Mucosa of descending colon (tissue), 3 donors: ENCODE data around the gene ANXA4. TPM values are rescaled to one million over a fixed set of nuclear protein-coding genes. Genes with fewer than 3 reads are reported as not detected.

Experiments used
- ATAC-seq: fragments of 200-7000 bp; cut with Tn5 transposase; one replicate; pipeline ENCODE4 v1.9.1; 2020; ENCODE audit warnings: mild to moderate bottlenecking, moderate library complexity
- DNase-seq, 3 donors: peaks; one replicate each; pipeline ENCODE4 v3.0.0-alpha.2; 2020
- H3K36me3 ChIP-seq: fragments of 200-600 bp; one replicate; pipeline ENCODE4 v1.8.0; 2021; ENCODE audit warnings: low read depth, mild to moderate bottlenecking
- H3K4me1 ChIP-seq: fragments of 200-600 bp; one replicate; pipeline ENCODE4 v1.8.0; 2021; ENCODE audit warnings: low read depth, mild to moderate bottlenecking
- H3K4me3 ChIP-seq: fragments of 200-600 bp; one replicate; pipeline ENCODE4 v1.8.0; 2021; ENCODE audit warnings: mild to moderate bottlenecking
- H3K9me3 ChIP-seq: fragments of 200-600 bp; one replicate; pipeline ENCODE4 v1.8.0; 2021; ENCODE audit warnings: mild to moderate bottlenecking
- intact Hi-C, 2 donors: fragments of 100-400 bp; cut with DNase I in 1 of 2; cut with micrococcal nuclease in 1 of 2; formaldehyde crosslinking; loops; one replicate each; pipeline versions ENCODE4 v1.11.0 to v1.11.1; 2022; cut with DNase I, micrococcal nuclease
- total RNA-seq, 3 donors: library from RNA; stranded (reverse); fragmentation: NEBNext Ultra II Directional in 2 of 3; extraction: Animal tissue kit (Norgen Biotek cat#: 25700) in 2 of 3; gene quantifications; one replicate each; pipeline versions ENCODE4 v1.2.1 to v1.2.4, GENCODE V29; 2021 to 2023
- TF ChIP-seq, protein P1 (sequence below): fragments of 200-600 bp; IDR thresholded peaks from one replicate; pipeline ENCODE4 v1.8.0; 2022; ENCODE audit warnings: antibody characterized with exemption, mild to moderate bottlenecking
- donor health status: DM: no; HTN: no; CAD: no; lungs with moderate emphysema.
- donor health status: DM: no; HTN: no; CAD: no.
- donor health status: DM: no; HTN: yes; CAD: no.

Gene ANXA4
- total RNA-seq, 3 donors from 2014 or later, result 176 to 345 (median 228) TPM

GRCh38 chr2:69720404-69720803 lies 21.5 kb upstream of the ANXA4 start:
- Histone ChIP-seq H3K4me3 (no peak overlapping the region), H3K4me1 (no peaks in the 10 kb centered on the region), H3K9me3 (no peaks in the 10 kb centered on the region), H3K36me3 (no peaks in the 10 kb centered on the region)
- no peak for ATAC-seq
- intact Hi-C loops, result no loop called here
- TF ChIP-seq, protein P1, sequence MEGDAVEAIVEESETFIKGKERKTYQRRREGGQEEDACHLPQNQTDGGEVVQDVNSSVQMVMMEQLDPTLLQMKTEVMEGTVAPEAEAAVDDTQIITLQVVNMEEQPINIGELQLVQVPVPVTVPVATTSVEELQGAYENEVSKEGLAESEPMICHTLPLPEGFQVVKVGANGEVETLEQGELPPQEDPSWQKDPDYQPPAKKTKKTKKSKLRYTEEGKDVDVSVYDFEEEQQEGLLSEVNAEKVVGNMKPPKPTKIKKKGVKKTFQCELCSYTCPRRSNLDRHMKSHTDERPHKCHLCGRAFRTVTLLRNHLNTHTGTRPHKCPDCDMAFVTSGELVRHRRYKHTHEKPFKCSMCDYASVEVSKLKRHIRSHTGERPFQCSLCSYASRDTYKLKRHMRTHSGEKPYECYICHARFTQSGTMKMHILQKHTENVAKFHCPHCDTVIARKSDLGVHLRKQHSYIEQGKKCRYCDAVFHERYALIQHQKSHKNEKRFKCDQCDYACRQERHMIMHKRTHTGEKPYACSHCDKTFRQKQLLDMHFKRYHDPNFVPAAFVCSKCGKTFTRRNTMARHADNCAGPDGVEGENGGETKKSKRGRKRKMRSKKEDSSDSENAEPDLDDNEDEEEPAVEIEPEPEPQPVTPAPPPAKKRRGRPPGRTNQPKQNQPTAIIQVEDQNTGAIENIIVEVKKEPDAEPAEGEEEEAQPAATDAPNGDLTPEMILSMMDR, result no peak
- no peak for DNase-seq

DNA sequence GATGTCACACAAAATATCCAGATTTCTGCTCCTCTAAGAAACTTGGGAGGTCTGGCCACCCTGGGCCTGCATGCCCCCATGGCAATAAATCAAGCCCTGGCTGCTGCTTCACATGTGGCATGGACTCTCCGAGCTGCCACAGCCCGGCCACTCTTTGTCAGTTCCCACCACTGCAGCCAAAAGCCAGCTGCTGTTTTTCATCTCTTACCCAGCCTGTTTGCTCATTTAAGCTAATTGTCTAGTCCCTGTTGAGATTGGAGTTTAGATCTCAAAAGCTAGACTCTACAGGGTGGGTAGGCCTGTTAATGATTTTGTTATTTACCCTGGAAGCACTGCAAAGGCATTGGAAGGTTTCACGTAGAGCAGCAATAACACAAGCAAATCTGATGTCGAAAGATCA lies 20.9 kb upstream of the ANXA4 start:
- no peak for DNase-seq
- ATAC-seq, result no peak
- Histone ChIP-seq H3K4me3 (no peak overlapping the region), H3K4me1 (no peaks in the 10 kb centered on the region), H3K9me3 (no peaks in the 10 kb centered on the region), H3K36me3 (no peaks in the 10 kb centered on the region)
- TF ChIP-seq, protein P1, result no peak
- intact Hi-C loops, result no loop called here

GRCh38 chr2:69723791-69724190 lies 18.1 kb upstream of the ANXA4 start:
- Histone ChIP-seq H3K4me3 (no peak overlapping the region), H3K36me3 (no peaks in the 10 kb centered on the region), H3K4me1 (no peaks in the 10 kb centered on the region), H3K9me3 (no peaks in the 10 kb centered on the region)
- DNase-seq, result no peak
- intact Hi-C loops, result loop anchor here (2.0 kb wide), 1 partner anchor 93 kb away; no protein-coding TSS in a partner anchor
- TF ChIP-seq, protein P1, result no peak
- ATAC-seq, result no peak

DNA sequence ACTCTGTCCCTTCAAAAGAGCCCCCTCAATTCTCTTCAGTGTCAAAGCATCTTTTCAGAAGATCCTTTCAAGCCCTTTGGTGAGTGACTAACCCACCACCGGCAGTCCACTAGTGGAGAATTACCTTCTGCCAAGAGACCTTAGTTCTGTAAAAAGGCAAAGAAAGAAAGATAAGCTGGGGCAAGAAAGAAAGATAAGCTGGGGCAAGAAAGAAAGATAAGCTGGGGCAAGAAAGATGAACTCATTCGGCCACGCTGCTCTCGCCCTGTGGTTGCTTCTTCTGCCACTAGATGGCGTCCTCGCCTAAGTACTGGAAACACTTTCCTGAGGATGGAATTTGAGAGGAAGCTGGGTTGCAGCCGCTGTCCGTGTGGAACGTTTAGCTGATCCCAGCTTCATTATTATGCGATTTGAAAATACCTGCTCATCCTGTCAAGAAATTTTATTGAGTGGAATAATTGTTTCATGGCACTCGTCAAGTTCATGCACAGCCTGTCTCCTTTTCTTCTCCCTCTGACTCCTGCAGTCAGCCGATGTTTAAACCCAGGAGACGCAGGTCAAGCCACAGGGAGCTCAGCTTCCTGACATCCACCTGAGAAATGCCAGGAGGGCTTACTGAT lies 17.3 kb upstream of the ANXA4 start:
- intact Hi-C loops, result loop anchor here (2.0 kb wide), 1 partner anchor 92 kb away; no protein-coding TSS in a partner anchor
- no peaks in the 10 kb centered on the region for H3K4me1 ChIP-seq

DNA sequence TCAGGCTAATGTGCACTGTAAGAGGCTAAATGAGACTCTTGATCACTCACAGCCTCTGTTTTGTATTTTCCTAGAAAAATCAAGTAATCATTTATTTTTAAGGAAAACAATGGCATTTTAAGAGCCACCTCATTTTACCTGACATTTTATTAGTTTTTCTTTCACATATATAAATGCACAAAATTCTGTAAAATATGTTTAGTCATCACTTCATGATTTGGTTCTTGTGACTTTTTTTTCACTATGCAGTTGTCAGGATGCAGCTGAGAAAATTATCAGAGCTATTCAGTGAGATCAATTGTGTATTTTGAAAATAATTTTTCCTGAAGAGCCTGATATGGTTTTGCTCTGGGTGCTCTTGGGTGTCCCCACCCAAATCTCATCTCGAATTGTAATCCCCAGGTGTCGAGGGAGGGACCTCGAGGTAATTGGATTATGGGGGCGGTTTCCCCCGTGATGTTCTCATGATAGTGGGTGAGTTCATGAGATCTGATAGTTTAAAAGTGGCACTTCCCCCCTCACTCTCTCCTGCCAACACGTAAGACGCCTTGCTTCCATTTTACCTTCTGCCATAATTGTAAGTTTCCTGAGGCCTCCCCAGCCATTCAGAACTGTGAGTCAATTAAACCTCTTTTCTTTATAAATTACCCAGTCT lies 16.1 kb upstream of the ANXA4 start:
- Histone ChIP-seq H3K4me1 (no peaks in the 10 kb centered on the region), H3K9me3 (no peaks in the 10 kb centered on the region), H3K4me3 (no peak overlapping the region), H3K36me3 (no peaks in the 10 kb centered on the region)
- no peak for DNase-seq
- TF ChIP-seq, protein P1, result no peak
- intact Hi-C loops, result loop anchor here (2.0 kb wide), 1 partner anchor 91 kb away; no protein-coding TSS in a partner anchor
- no peak for ATAC-seq

More for the DNA sequence above, 17.3 kb upstream of the ANXA4 start:
- ATAC-seq, result peak; percentile 99
- no peaks in the 10 kb centered on the region for H3K36me3 ChIP-seq
- no peaks in the 10 kb centered on the region for H3K9me3 ChIP-seq
- peak; percentile 76 to 97 (median 89) for DNase-seq
- no peak overlapping the region for H3K4me3 ChIP-seq
- TF ChIP-seq, protein P1, result peak; percentile 93
